22Rv1 (cell line): ENCODE results near the gene SLC25A15.

Experiments
- H3K27ac ChIP-seq: fragments of 450-650 bp; 2 replicates; pipeline ENCODE4 v1.5.1; 2017
- ZFX ChIP-seq: fragments of 450-650 bp; IDR thresholded peaks from 2 replicates; pipeline ENCODE4 v1.6.1; 2017; ENCODE audit warnings: antibody characterized with exemption, borderline replicate concordance
- TF ChIP-seq, protein P1 (sequence below): fragments of 450-650 bp; IDR thresholded peaks from 2 replicates; pipeline ENCODE4 v1.5.1; 2017; ENCODE audit warnings: mild to moderate bottlenecking

Gene SLC25A15

GRCh38 chr13:40789275-40790153 is at the start of gene SLC25A15:
Gene SLC25A15, plus strand, starts transcription at chr13:40789611. Its CDS starts 3,616 bp downstream, at chr13:40793227.
- TF ChIP-seq, protein P1, sequence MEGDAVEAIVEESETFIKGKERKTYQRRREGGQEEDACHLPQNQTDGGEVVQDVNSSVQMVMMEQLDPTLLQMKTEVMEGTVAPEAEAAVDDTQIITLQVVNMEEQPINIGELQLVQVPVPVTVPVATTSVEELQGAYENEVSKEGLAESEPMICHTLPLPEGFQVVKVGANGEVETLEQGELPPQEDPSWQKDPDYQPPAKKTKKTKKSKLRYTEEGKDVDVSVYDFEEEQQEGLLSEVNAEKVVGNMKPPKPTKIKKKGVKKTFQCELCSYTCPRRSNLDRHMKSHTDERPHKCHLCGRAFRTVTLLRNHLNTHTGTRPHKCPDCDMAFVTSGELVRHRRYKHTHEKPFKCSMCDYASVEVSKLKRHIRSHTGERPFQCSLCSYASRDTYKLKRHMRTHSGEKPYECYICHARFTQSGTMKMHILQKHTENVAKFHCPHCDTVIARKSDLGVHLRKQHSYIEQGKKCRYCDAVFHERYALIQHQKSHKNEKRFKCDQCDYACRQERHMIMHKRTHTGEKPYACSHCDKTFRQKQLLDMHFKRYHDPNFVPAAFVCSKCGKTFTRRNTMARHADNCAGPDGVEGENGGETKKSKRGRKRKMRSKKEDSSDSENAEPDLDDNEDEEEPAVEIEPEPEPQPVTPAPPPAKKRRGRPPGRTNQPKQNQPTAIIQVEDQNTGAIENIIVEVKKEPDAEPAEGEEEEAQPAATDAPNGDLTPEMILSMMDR = peak; percentile 63
- TF ChIP-seq ZFX = no peak
- H3K27ac ChIP-seq = peak within 1 kb of the TSS; percentile 85

GRCh38 chr13:40749327-40749726 is 40.1 kb upstream of the SLC25A15 start:
- no peak for TF ChIP-seq ZFX
- TF ChIP-seq, protein P1 = peak; percentile 28; the same call in 1 of the 2 replicates
- H3K27ac ChIP-seq = no peak overlapping the region

- TF ChIP-seq ZFX = no peak
- TF ChIP-seq, protein P1 = no peak
- no peak overlapping the region for H3K27ac ChIP-seq
Measured at GRCh38 chr13:40755082-40755700, 34.2 kb upstream of the SLC25A15 start.

- TF ChIP-seq ZFX = no peak
- TF ChIP-seq, protein P1 = no peak
- no peak overlapping the region for H3K27ac ChIP-seq
Measured at GRCh38 chr13:40756042-40756441, 33.4 kb upstream of the SLC25A15 start.

GRCh38 chr13:40758811-40759210 is 30.6 kb upstream of the SLC25A15 start:
- H3K27ac ChIP-seq = no peak overlapping the region
- TF ChIP-seq, protein P1 = no peak
- TF ChIP-seq ZFX = no peak

GRCh38 chr13:40762849-40763248 is 26.6 kb upstream of the SLC25A15 start:
- no peak overlapping the region for H3K27ac ChIP-seq
- TF ChIP-seq, protein P1 = no peak
- TF ChIP-seq ZFX = no peak
